WTC11 (cell line): ENCODE results near the gene INTS15.

ENCODE experiments used
- ETV6 ChIP-seq: sonication (generic); formaldehyde crosslinking; IDR thresholded peaks from 2 replicates; pipeline ENCODE4 v1.8.1; 2022; ENCODE audit warnings: mild to moderate bottlenecking, missing genetic modification reagents
- GTF2I ChIP-seq: fragments of 250-450 bp; sonication (Bioruptor Pico); conservative IDR thresholded peaks from 2 replicates; pipeline ENCODE4 v1.4.0; 2021; ENCODE audit warnings: mild to moderate bottlenecking
- IRF2 ChIP-seq: sonication (generic); formaldehyde crosslinking; IDR thresholded peaks from 2 replicates; pipeline ENCODE4 v1.8.0; 2022; ENCODE audit warnings: low read depth, missing genetic modification reagents, borderline replicate concordance
- OVOL2 ChIP-seq: fragments of 250-450 bp; sonication (Bioruptor Pico); IDR thresholded peaks from 2 replicates; pipeline ENCODE4 v1.9.0; 2021; ENCODE audit warnings: mild to moderate bottlenecking, borderline replicate concordance
- SMAD3 ChIP-seq: sonication (generic); formaldehyde crosslinking; IDR thresholded peaks from 2 replicates; pipeline ENCODE4 v1.8.0; 2022; ENCODE audit warnings: missing genetic modification reagents, mild to moderate bottlenecking, borderline replicate concordance
- SP1 ChIP-seq: sonication (generic); formaldehyde crosslinking; conservative IDR thresholded peaks from 2 replicates; pipeline ENCODE4 v1.8.1; 2022; ENCODE audit warnings: missing genetic modification reagents
- TEAD1 ChIP-seq: sonication (generic); formaldehyde crosslinking; IDR thresholded peaks from 2 replicates; pipeline ENCODE4 v1.8.0; 2022; ENCODE audit warnings: mild to moderate bottlenecking, missing genetic modification reagents
- TEAD4 ChIP-seq: sonication (generic); formaldehyde crosslinking; IDR thresholded peaks from 2 replicates; pipeline ENCODE4 v1.8.0; 2022; ENCODE audit warnings: mild to moderate bottlenecking, missing genetic modification reagents
- ZNF219 ChIP-seq: sonication (generic); formaldehyde crosslinking; IDR thresholded peaks from 2 replicates; pipeline ENCODE4 v1.8.0; 2023; ENCODE audit warnings: missing genetic modification reagents, mild to moderate bottlenecking, borderline replicate concordance
- ZNF263 ChIP-seq: sonication (generic); formaldehyde crosslinking; IDR thresholded peaks from 2 replicates; pipeline ENCODE4 v1.8.1; 2022; ENCODE audit warnings: low read depth, mild to moderate bottlenecking, moderate library complexity, missing genetic modification reagents
- TF ChIP-seq, protein P1 (sequence below): sonication (generic); formaldehyde crosslinking; IDR thresholded peaks from 2 replicates; pipeline ENCODE4 v1.8.1; 2023; ENCODE audit warnings: mild to moderate bottlenecking, missing genetic modification reagents
- TF ChIP-seq, protein P2 (sequence below): sonication (generic); formaldehyde crosslinking; IDR thresholded peaks from 2 replicates; pipeline ENCODE4 v1.8.1; 2022; ENCODE audit warnings: missing genetic modification reagents, borderline replicate concordance
- TF ChIP-seq, protein P3 (sequence below): sonication (generic); formaldehyde crosslinking; conservative IDR thresholded peaks from 2 replicates; pipeline ENCODE4 v1.8.1; 2023; ENCODE audit warnings: mild to moderate bottlenecking, low read depth, missing genetic modification reagents, moderate library complexity
- TF ChIP-seq, protein P4 (sequence below): fragments of 200-600 bp; IDR thresholded peaks from 2 replicates; pipeline ENCODE4 v1.8.0; 2022; ENCODE audit warnings: antibody characterized with exemption

DNA sequence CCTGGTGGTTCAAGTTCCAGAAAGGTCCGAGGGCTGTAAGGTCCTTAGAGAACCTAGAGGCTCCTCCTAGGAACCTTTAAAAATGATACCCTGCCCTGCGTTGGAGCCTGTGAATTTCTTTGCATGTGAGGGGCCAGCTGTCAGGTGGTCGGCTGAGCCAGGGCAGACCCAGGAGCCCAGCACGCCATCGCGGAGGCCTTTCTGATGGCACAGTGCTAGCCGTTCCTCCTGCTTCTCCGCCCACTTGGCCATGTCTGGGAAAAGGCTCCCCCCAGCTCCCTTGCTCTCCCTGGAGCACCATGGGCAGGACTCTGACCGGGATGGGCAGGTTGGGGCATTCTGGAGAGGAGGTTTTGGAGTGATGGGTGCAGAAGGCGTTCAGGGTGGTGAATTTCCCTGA, 54.9 kb downstream of the INTS15 start:
- TF ChIP-seq SP1 (CRISPR knock-in tag) (no peak), TEAD1 (CRISPR knock-in tag) (no peak), SMAD3 (CRISPR knock-in tag) (no peak), IRF2 (CRISPR knock-in tag) (no peak), ZNF263 (CRISPR knock-in tag) (no peak), GTF2I (no peak), ETV6 (CRISPR knock-in tag) (no peak), TEAD4 (CRISPR knock-in tag) (no peak), OVOL2 (no peak), ZNF219 (CRISPR knock-in tag) (no peak)
- TF ChIP-seq, protein P1, sequence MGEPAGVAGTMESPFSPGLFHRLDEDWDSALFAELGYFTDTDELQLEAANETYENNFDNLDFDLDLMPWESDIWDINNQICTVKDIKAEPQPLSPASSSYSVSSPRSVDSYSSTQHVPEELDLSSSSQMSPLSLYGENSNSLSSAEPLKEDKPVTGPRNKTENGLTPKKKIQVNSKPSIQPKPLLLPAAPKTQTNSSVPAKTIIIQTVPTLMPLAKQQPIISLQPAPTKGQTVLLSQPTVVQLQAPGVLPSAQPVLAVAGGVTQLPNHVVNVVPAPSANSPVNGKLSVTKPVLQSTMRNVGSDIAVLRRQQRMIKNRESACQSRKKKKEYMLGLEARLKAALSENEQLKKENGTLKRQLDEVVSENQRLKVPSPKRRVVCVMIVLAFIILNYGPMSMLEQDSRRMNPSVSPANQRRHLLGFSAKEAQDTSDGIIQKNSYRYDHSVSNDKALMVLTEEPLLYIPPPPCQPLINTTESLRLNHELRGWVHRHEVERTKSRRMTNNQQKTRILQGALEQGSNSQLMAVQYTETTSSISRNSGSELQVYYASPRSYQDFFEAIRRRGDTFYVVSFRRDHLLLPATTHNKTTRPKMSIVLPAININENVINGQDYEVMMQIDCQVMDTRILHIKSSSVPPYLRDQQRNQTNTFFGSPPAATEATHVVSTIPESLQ (CRISPR knock-in tag): no peak
- TF ChIP-seq, protein P2, sequence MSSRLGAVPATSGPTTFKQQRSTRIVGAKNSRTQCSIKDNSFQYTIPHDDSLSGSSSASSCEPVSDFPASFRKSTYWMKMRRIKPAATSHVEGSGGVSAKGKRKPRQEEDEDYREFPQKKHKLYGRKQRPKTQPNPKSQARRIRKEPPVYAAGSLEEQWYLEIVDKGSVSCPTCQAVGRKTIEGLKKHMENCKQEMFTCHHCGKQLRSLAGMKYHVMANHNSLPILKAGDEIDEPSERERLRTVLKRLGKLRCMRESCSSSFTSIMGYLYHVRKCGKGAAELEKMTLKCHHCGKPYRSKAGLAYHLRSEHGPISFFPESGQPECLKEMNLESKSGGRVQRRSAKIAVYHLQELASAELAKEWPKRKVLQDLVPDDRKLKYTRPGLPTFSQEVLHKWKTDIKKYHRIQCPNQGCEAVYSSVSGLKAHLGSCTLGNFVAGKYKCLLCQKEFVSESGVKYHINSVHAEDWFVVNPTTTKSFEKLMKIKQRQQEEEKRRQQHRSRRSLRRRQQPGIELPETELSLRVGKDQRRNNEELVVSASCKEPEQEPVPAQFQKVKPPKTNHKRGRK (CRISPR knock-in tag): no peak
- TF ChIP-seq, protein P3, sequence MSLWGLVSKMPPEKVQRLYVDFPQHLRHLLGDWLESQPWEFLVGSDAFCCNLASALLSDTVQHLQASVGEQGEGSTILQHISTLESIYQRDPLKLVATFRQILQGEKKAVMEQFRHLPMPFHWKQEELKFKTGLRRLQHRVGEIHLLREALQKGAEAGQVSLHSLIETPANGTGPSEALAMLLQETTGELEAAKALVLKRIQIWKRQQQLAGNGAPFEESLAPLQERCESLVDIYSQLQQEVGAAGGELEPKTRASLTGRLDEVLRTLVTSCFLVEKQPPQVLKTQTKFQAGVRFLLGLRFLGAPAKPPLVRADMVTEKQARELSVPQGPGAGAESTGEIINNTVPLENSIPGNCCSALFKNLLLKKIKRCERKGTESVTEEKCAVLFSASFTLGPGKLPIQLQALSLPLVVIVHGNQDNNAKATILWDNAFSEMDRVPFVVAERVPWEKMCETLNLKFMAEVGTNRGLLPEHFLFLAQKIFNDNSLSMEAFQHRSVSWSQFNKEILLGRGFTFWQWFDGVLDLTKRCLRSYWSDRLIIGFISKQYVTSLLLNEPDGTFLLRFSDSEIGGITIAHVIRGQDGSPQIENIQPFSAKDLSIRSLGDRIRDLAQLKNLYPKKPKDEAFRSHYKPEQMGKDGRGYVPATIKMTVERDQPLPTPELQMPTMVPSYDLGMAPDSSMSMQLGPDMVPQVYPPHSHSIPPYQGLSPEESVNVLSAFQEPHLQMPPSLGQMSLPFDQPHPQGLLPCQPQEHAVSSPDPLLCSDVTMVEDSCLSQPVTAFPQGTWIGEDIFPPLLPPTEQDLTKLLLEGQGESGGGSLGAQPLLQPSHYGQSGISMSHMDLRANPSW: no peak
- TF ChIP-seq, protein P4, sequence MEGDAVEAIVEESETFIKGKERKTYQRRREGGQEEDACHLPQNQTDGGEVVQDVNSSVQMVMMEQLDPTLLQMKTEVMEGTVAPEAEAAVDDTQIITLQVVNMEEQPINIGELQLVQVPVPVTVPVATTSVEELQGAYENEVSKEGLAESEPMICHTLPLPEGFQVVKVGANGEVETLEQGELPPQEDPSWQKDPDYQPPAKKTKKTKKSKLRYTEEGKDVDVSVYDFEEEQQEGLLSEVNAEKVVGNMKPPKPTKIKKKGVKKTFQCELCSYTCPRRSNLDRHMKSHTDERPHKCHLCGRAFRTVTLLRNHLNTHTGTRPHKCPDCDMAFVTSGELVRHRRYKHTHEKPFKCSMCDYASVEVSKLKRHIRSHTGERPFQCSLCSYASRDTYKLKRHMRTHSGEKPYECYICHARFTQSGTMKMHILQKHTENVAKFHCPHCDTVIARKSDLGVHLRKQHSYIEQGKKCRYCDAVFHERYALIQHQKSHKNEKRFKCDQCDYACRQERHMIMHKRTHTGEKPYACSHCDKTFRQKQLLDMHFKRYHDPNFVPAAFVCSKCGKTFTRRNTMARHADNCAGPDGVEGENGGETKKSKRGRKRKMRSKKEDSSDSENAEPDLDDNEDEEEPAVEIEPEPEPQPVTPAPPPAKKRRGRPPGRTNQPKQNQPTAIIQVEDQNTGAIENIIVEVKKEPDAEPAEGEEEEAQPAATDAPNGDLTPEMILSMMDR: no peak
